HepG2 (cell line): Measurements from ENCODE around the gene RPL31. TPM values are rescaled to one million over a fixed set of nuclear protein-coding genes. Genes with fewer than 3 reads are reported as not detected.

ENCODE experiments used
- ATAC-seq: fragments of 200-7000 bp; cut with Tn5 transposase; 3 replicates; pipeline ENCODE4 v1.9.1; 2020; ENCODE audit warnings: mild to moderate bottlenecking, moderate library complexity
- BruUV-seq: library from RNA; stranded (reverse); fragments of 400-500 nt; replicated peaks from 2 replicates; lab custom pipeline; 2021; lab: Mats Ljungman, UMichigan
- CTCF ChIA-PET: fragments of 300-600 bp; formaldehyde crosslinking; extraction: SDS; loops from one replicate; lab custom pipeline; 2021; ENCODE audit warnings: low total read pairs, inconsistent platforms, low intra/inter-chr PET ratio; lab: Yijun Ruan, JAX
- POLR2A ChIA-PET: fragments of 350-600 bp; sonication (Branson Sonifier 250); formaldehyde crosslinking; loops from one replicate; lab custom pipeline; 2020; ENCODE audit warnings: antibody characterized with exemption, inconsistent platforms; lab: Yijun Ruan, JAX
- DNase-seq: peaks from one replicate; pipeline ENCODE4 v3.0.0-alpha.2; 2015; ENCODE audit warnings: low spot score
- FAIRE-seq: peaks from 3 replicates; lab custom pipeline; 2011; peaks lifted over from hg19 to GRCh38; lab: Jason Lieb, UNC
- H2AFZ ChIP-seq: one replicate; pipeline ENCODE4 v1.6.1; 2011; ENCODE audit warnings: low read length, inconsistent platforms
- H3K27ac ChIP-seq: fragments of 300-600 bp; 3 replicates; pipeline ENCODE4 v1.8.0; 2011; ENCODE audit warnings: mixed run types, mild to moderate bottlenecking, mixed read lengths, low read length, inconsistent platforms; ENCODE audit not compliant: insufficient read depth; ENCODE audit errors: extremely low read length
- H3K27me3 ChIP-seq, 2 experiments: fragments of 200-600 bp in 1 of 2; 2 replicates in 1 of 2; 3 replicates in 1 of 2; pipeline versions ENCODE4 v1.6.0 to v1.8.0; 2011; ENCODE audit warnings: low read length in 2 of 2, mild to moderate bottlenecking in 2 of 2, moderate library complexity in 2 of 2, inconsistent platforms in 1 of 2; ENCODE audit not compliant: insufficient read depth in 2 of 2, control insufficient read depth in 1 of 2
- H3K36me3 ChIP-seq, 2 experiments: fragments of 200-600 bp in 1 of 2; replicated peaks in 1 of 2; 2 replicates in 1 of 2; 3 replicates in 1 of 2; pipeline versions ENCODE4 v1.5.1 to v1.8.0; 2011; ENCODE audit warnings: low read length in 2 of 2, inconsistent platforms in 1 of 2; ENCODE audit not compliant: insufficient read depth in 2 of 2, control insufficient read depth in 1 of 2
- H3K4me1 ChIP-seq: 2 replicates; pipeline ENCODE4 v1.5.1; 2012; ENCODE audit warnings: low read length, inconsistent platforms; ENCODE audit not compliant: insufficient read depth
- H3K4me2 ChIP-seq: 2 replicates; pipeline ENCODE4 v1.6.0; 2011; ENCODE audit warnings: low read depth, low read length, inconsistent platforms
- H3K4me3 ChIP-seq, 3 experiments: fragments of 200-600 bp in 1 of 3; sonication (generic), shearing (Covaris generic) in 1 of 3; replicated peaks in 1 of 3; 2 replicates each; pipeline ENCODE4 v1.5.1; 2011 to 2016; ENCODE audit warnings: low read length in 3 of 3, inconsistent platforms in 2 of 3, low read depth in 2 of 3, mild to moderate bottlenecking in 2 of 3, control low read depth in 1 of 3, mixed read lengths in 1 of 3; ENCODE audit not compliant: insufficient read depth in 1 of 3
- H3K79me2 ChIP-seq: one replicate; pipeline ENCODE4 v1.6.1; 2011; ENCODE audit warnings: low read length, inconsistent platforms; ENCODE audit not compliant: insufficient read depth
- H3K9ac ChIP-seq: 2 replicates; pipeline ENCODE4 v1.6.0; 2011; ENCODE audit warnings: mild to moderate bottlenecking, low read depth, low read length, inconsistent platforms; ENCODE audit not compliant: insufficient read depth
- H3K9me3 ChIP-seq: 2 replicates; pipeline ENCODE4 v1.5.1; 2012; ENCODE audit warnings: mild to moderate bottlenecking, low read length
- H4K20me1 ChIP-seq: 2 replicates; pipeline ENCODE4 v1.6.0; 2011; ENCODE audit warnings: inconsistent platforms, mild to moderate bottlenecking, low read length, moderate library complexity; ENCODE audit not compliant: insufficient read depth
- MED8 ChIP-seq: sonication (generic); formaldehyde crosslinking; IDR thresholded peaks from 2 replicates; pipeline ENCODE4 v1.8.1; 2023; ENCODE audit warnings: mild to moderate bottlenecking, missing genetic modification reagents; ENCODE audit not compliant: insufficient replicate concordance
- ONECUT2 ChIP-seq: sonication (generic); formaldehyde crosslinking; IDR thresholded peaks from 2 replicates; pipeline ENCODE4 v1.4.0; 2020; ENCODE audit warnings: missing genetic modification reagents
- ZKSCAN1 ChIP-seq: fragments of 150-350 bp; IDR thresholded peaks from 2 replicates; pipeline ENCODE4 v1.6.1; 2014; ENCODE audit warnings: low read length
- ZNF800 ChIP-seq: sonication (generic); formaldehyde crosslinking; IDR thresholded peaks from 2 replicates; pipeline ENCODE4 v1.4.0; 2020; ENCODE audit warnings: missing genetic modification reagents
- ZNF841 ChIP-seq: sonication (generic); formaldehyde crosslinking; IDR thresholded peaks from 2 replicates; pipeline ENCODE4 v1.8.1; 2023; ENCODE audit warnings: missing genetic modification reagents, borderline replicate concordance
- ZSCAN9 ChIP-seq: IDR thresholded peaks from 2 replicates; pipeline ENCODE4 v1.6.1; 2016; ENCODE audit warnings: borderline replicate concordance
- WGBS: methylation state at CpG from one replicate; pipeline ENCODE4 v1.1.6; 2017; ENCODE audit warnings: low lambda C conversion rate; 5-methylcytosine and 5-hydroxymethylcytosine counted together
- in situ Hi-C: cut with HindIII; loops from 2 replicates; pipeline ENCODE4 v1.10.0; 2017; ENCODE audit warnings: low pct_unique_long_range_greater_than_20kb; ENCODE audit not compliant: extremely low pct_ligation_motif_present
- intact Hi-C: fragments of 100-400 bp; cut with micrococcal nuclease; formaldehyde crosslinking; loops from one replicate; pipeline ENCODE4 v1.10.0; 2022; ENCODE audit not compliant: unreplicated experiment
- polyA plus RNA-seq, 8 experiments: library from polyadenylated mRNA; depleted of rRNA in 3 of 8; stranded (reverse) in 7 of 8; unstranded in 1 of 8; fragments of >200 nt; fragmentation: Illumina TruSeq in 4 of 8; extraction: Trizol in 4 of 8; gene quantifications; 2 replicates each; pipeline versions ENCODE4 v1.2.1 to v1.2.3, GENCODE V29; 2011 to 2016; ENCODE audit warnings: low read depth in 4 of 8, missing spikeins in 1 of 8, mixed read lengths in 1 of 8; ENCODE audit not compliant: insufficient read depth in 1 of 8
- total RNA-seq, 5 experiments: library from RNA; depleted of rRNA; stranded (reverse); fragments of >200 nt; fragmentation: Illumina TruSeq; extraction: Trizol; gene quantifications; 2 replicates each; pipeline ENCODE4 v1.2.3, GENCODE V29; 2016; ENCODE audit warnings: low read depth in 1 of 5

RPL31 gene
- total and polyA plus RNA-seq, 2 of the 13 experiments (the other 11 are each of a cell fraction or from before 2014, with no cell fraction given), result 3,331 to 3,582 TPM

DNA sequence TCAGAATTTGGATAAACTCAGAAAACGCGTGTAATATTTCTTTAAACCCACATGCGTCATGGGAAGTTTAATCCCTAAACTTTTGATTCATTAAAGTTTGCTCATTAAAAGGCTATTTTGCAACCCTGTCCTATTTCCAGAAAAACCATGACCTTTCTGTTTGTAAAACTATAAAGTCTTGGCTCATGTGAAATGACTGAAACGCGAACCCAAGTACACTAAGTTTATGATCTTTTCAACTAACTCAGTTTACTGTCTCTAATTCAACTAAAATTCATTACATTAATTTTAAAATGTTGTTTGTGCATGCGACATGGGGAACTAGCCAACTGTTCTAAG is 3.9 kb upstream of the RPL31 start (continued):
- TF ChIP-seq ONECUT2 (CRISPR knock-in tag) (no peak), MED8 (no peak), ZNF841 (no peak), ZKSCAN1 (no peak)

GRCh38 chr2:100999995-101000394 is 2.1 kb upstream of the RPL31 start:
- Histone ChIP-seq H3K4me1 (peaks cover 26% of the 10 kb centered on the region), H3K9ac (no peak overlapping the region), H3K79me2 (peaks cover 29% of the 10 kb centered on the region), H3K4me3 (no peak overlapping the region), H3K36me3 (peaks cover 18 to 34% of the 10 kb centered on the region in 2 experiments), H3K27me3 (no peaks in the 10 kb centered on the region; a peak in 1 of 5 replicates), H3K9me3 (no peaks in the 10 kb centered on the region), H4K20me1 (peaks cover 26% of the 10 kb centered on the region), H3K27ac (no peak overlapping the region), H3K4me2 (no peak overlapping the region), H2AFZ (no peak overlapping the region)
- ChIA-PET CTCF (no interaction called here), POLR2A (interaction anchor here (1.3 kb wide), 1 partner anchor 220 kb away, joined by 3 read pairs; no protein-coding TSS in a partner anchor)
- ATAC-seq, result no peak
- in situ Hi-C loops, result loop anchor here (5.0 kb wide), 1 partner anchor 388 kb away; no protein-coding TSS in a partner anchor
- TF ChIP-seq ZNF800, result no peak
- no peak for TF ChIP-seq ZSCAN9 (CRISPR knock-in tag)
- BruUV-seq, result no TSS peak
- no peak for DNase-seq
- 100% methylated on average over 2 of the region's 2 CpGs for WGBS
- intact Hi-C loops, result no loop called here
- FAIRE-seq, result no peak
